Activated effector memory CD4-positive, alpha-beta T cell treated with Interleukin-2 at 50 U/mL for 16 hours (primary cell): ENCODE results near the gene BRCC3.

Source experiments
- DNase-seq: peaks from one replicate; pipeline ENCODE4 v3.0.0-alpha.2; 2020

The BRCC3 gene

GRCh38 chrX:155148724-155149537 lies 77.6 kb downstream of the BRCC3 start:
- no peak for DNase-seq

- no peak for DNase-seq
Observed at GRCh38 chrX:155169881-155170280, 98.6 kb downstream of the BRCC3 start.
